ENCODE results near the gene CDC42SE1.

CDC42SE1 gene

DNA sequence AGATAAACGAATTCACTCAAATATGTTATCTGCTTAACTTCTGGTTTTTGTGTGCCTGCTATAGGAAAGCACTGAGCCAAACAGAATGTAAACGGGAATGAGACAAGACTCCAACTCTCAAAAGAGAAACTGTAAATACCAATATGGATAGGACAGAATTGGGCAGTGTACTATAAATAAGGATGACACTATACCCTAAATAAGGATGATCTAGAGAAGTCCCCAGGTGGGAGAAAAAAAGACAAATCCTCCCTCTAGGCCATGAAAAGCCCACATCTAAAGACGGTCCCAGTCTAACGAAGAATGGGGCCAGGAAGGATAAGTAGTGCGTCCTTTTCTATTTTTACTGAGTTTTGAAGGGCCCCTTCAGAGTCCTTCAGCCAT is 9.7 kb upstream of the CDC42SE1 start:
- Histone ChIP-seq H3K27me3 (ENCODE audit: control insufficient read depth, insufficient read depth, low read length, poor library complexity, severe bottlenecking) (no peaks in the 10 kb centered on the region), H3K36me3 (ENCODE audit: control insufficient read depth, insufficient read depth, low read length) (peaks cover 9% of the 10 kb centered on the region), H3K9me3 (ENCODE audit: control insufficient read depth, low read length) (no peaks in the 10 kb centered on the region), H3K4me3 (ENCODE audit: insufficient read depth, low read depth, low read length) (no peak overlapping the region), H3K27ac (ENCODE audit: insufficient read depth, low read depth, low read length, poor library complexity, severe bottlenecking) (no peak overlapping the region), H3K4me1 (ENCODE audit: control insufficient read depth, insufficient read depth, low read length) (peaks cover 6% of the 10 kb centered on the region)
- WGBS, 2 experiments, result 91 to 99% methylated on average over 4 to 5 of the region's 5 CpGs

DNA sequence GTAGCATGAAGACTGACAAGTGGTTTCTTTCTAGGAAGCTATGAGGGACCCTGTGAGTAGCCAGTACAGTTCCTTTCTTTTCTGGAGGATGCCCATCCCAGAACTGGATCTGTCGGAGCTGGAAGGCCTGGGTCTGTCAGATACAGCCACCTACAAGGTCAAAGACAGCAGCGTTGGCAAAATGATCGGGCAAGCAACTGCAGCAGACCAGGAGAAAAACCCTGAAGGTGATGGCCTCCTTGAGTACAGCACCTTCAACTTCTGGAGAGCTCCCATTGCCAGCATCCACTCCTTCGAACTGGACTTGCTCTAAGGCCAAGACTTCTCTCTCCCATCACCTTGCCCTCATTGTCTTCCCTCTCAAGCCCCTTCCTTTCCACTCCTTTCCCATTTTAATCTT is 7.8 kb upstream of the CDC42SE1 start:
- H3K27me3 ChIP-seq (ENCODE audit: control insufficient read depth, insufficient read depth, low read length, poor library complexity, severe bottlenecking), result no peaks in the 10 kb centered on the region
- peaks cover 6% of the 10 kb centered on the region for H3K4me1 ChIP-seq (ENCODE audit: control insufficient read depth, insufficient read depth, low read length)
- WGBS, 2 experiments, result 93 to 95% methylated on average over 4 of the region's 4 CpGs
- no peak overlapping the region for H3K4me3 ChIP-seq (ENCODE audit: insufficient read depth, low read depth, low read length)
- peaks cover 9% of the 10 kb centered on the region for H3K36me3 ChIP-seq (ENCODE audit: control insufficient read depth, insufficient read depth, low read length)
- H3K9me3 ChIP-seq (ENCODE audit: control insufficient read depth, low read length), result no peaks in the 10 kb centered on the region
- no peak overlapping the region for H3K27ac ChIP-seq (ENCODE audit: insufficient read depth, low read depth, low read length, poor library complexity, severe bottlenecking)

DNA sequence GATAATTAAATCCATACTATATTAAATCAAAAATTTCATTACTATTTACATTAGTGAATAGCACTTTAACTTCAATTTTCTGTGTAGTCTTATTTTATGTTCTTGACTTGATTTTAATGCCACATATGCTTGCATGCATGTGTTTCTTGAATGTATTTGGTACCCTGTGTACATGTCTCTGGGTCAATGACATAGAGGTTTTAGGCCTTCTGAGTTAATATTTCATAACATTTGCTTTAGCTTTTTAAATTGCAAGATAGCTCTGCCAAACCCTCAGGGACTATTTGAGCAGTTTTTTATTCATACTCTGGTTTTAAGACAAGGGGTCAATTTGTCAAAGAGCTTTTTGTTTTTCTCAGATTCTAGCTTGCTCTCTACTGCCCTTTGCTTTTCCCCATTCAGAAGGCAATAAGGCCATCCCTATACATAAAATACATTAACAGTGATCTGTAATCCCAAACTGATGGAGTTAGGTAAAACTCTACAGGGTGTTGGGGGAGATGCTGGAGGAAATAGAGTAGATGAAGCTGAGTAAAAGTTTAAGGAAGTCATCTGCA is 5.7 kb upstream of the CDC42SE1 start:
- H3K36me3 ChIP-seq (ENCODE audit: control insufficient read depth, insufficient read depth, low read length), result peaks cover 9% of the 10 kb centered on the region
- no peak overlapping the region for H3K4me3 ChIP-seq (ENCODE audit: insufficient read depth, low read depth, low read length)
- H3K27me3 ChIP-seq (ENCODE audit: control insufficient read depth, insufficient read depth, low read length, poor library complexity, severe bottlenecking), result no peaks in the 10 kb centered on the region
- H3K4me1 ChIP-seq (ENCODE audit: control insufficient read depth, insufficient read depth, low read length), result peaks cover 6% of the 10 kb centered on the region
- H3K27ac ChIP-seq (ENCODE audit: insufficient read depth, low read depth, low read length, poor library complexity, severe bottlenecking), result no peak overlapping the region
- H3K9me3 ChIP-seq (ENCODE audit: control insufficient read depth, low read length), result no peaks in the 10 kb centered on the region

DNA sequence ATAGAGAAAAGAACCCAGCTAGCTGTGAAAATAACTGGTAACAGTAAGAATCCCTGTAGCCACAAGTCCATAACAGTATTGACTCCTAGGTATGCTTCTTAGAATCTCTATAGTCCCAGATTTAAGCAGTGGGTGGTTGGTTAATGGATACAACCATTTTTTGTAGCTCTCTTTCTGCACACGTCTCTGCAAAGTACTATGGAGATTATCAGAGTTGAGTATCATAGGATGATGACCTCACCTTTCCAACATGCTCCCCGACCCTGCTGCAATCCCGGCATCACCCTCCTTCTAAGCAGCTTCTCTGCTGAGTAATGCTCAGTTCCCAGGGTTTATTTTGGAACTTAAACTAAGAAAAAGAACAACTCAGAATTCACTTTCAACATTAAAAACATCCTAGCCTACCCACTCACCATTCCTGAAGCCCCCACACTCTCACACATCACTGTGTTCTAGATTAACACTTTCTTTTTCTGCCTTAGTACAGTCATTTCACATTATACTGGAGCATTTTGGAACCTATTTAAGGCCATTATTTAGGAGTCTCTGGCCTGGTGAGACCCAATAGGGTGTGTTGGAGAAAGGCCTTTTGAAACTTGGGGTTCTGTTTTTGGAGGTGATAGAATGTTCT is 3.4 kb upstream of the CDC42SE1 start:
- Histone ChIP-seq H3K9me3 (ENCODE audit: control insufficient read depth, low read length) (no peaks in the 10 kb centered on the region), H3K36me3 (ENCODE audit: control insufficient read depth, insufficient read depth, low read length) (peaks cover 9% of the 10 kb centered on the region), H3K4me1 (ENCODE audit: control insufficient read depth, insufficient read depth, low read length) (peaks cover 6% of the 10 kb centered on the region), H3K27me3 (ENCODE audit: control insufficient read depth, insufficient read depth, low read length, poor library complexity, severe bottlenecking) (no peaks in the 10 kb centered on the region), H3K4me3 (ENCODE audit: insufficient read depth, low read depth, low read length) (no peak overlapping the region), H3K27ac (ENCODE audit: insufficient read depth, low read depth, low read length, poor library complexity, severe bottlenecking) (no peak overlapping the region)
- WGBS, 2 experiments, result 87 to 94% methylated on average over 3 of the region's 3 CpGs

DNA sequence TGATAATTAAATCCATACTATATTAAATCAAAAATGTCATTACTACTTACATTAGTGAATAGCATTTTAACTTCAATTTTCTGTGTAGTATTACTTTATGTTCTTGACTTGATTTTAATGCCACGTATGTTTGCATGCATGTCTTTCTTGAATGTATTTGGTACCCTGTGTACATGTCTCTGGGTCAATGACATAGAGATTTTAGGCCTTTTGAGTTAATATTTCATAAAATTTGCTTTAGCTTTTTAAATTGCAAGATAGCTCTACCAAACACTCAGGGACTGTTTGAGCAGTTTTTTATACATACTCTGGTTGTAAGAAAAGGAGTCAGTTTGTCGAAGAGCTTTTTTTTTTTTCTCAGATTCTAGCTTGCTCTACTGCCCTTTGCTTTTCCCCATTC is 2.3 kb upstream of the CDC42SE1 start:
- peak overlapping the region; percentile 94 for H3K4me3 ChIP-seq (ENCODE audit: insufficient read depth, low read depth, low read length)
- H3K4me1 ChIP-seq (ENCODE audit: control insufficient read depth, insufficient read depth, low read length), result peaks cover 11% of the 10 kb centered on the region
- H3K9me3 ChIP-seq (ENCODE audit: control insufficient read depth, low read length), result no peaks in the 10 kb centered on the region
- H3K27ac ChIP-seq (ENCODE audit: insufficient read depth, low read depth, low read length, poor library complexity, severe bottlenecking), result peak overlapping the region; percentile 80
- peaks cover 5% of the 10 kb centered on the region for H3K36me3 ChIP-seq (ENCODE audit: control insufficient read depth, insufficient read depth, low read length)
- WGBS, 2 experiments, result 81 to 93% methylated on average over 2 of the region's 2 CpGs
- H3K27me3 ChIP-seq (ENCODE audit: control insufficient read depth, insufficient read depth, low read length, poor library complexity, severe bottlenecking), result no peaks in the 10 kb centered on the region

DNA sequence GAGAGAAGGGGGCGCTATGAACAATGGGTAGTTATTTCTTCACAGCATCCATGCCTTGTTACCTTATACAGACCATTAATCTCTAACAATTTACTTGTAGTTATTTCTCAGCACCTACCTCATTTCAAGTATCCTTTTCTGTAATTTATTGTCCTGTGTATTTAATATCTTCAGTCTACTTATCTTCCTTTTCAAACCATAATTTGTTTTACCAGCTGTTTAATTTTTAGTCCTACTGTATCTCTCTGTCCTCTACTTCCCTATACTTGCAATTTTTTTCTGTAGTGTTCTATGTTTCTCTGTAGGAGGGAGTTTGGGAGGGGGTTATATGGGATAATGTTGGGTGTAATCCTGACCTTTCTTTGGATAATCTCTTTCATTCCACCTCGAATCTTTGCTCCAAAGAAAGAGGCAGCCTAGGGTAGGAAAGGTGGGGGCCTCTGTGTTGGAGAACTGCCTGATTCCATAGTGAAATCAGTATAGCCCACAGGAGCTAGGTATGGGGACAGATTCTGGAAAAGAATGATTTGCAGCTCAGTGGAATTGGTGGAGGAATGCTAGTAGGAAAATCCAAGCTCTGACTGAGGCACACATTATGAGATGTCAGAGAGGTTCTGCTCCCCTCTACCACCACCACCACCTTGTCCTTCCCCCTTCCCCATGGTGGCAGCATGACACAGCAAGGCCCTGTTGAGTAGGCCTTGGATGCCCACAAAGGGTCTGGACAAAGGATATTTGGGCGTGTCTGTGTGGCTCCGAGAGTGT is 1.4 kb upstream of the CDC42SE1 start:
- Histone ChIP-seq H3K4me3 (ENCODE audit: insufficient read depth, low read depth, low read length) (peak overlapping the region; percentile 94), H3K9me3 (ENCODE audit: control insufficient read depth, low read length) (no peaks in the 10 kb centered on the region), H3K4me1 (ENCODE audit: control insufficient read depth, insufficient read depth, low read length) (peaks cover 11% of the 10 kb centered on the region), H3K36me3 (ENCODE audit: control insufficient read depth, insufficient read depth, low read length) (peaks cover 4% of the 10 kb centered on the region), H3K27ac (ENCODE audit: insufficient read depth, low read depth, low read length, poor library complexity, severe bottlenecking) (peak overlapping the region; percentile 80), H3K27me3 (ENCODE audit: control insufficient read depth, insufficient read depth, low read length, poor library complexity, severe bottlenecking) (no peaks in the 10 kb centered on the region)
- 0 to 8% methylated on average over 1 to 2 of the region's 4 CpGs for WGBS, 2 experiments

DNA sequence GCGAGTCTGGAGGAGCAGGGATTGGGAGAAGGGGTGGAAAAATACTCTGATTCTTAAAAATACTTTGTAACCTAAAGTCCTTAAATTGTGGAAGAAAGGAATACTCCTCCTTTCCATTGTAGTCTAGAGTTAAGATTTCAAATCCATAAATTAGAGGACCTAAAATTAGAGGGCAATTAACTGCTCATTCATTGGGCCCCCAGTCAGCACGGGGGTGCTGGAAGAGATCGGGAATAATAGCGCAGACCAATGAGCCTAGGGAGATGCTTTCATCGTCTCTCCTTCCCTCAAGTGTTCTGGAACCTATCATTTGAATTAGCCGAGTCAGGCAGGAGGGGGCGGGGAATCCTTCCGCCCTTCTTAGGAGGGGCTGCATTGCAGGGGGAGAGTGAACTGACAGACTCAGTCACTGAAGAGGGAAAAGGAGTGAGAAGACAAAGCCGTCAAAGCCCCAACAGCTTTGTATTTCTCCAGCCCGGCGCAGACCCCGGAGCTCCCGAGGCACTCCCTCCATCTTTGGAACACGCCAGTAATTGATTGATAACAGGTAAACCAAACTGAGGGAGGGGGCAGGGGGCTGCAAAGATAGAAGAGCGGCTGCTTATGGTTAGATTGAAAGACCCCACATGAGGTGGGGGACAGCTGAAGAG is 710 bp upstream of the CDC42SE1 start, which contains the start of gene MLLT11:
MLLT11 (plus strand) TSS at position 391 of the 650 bp plus-strand sequence. CDS start 6,828 bp downstream, outside the sequence.
- no peaks in the 10 kb centered on the region for H3K27me3 ChIP-seq (ENCODE audit: control insufficient read depth, insufficient read depth, low read length, poor library complexity, severe bottlenecking)
- H3K4me3 ChIP-seq (ENCODE audit: insufficient read depth, low read depth, low read length), result peak within 1 kb of the TSS; percentile 94
- H3K4me1 ChIP-seq (ENCODE audit: control insufficient read depth, insufficient read depth, low read length), result peaks cover 11% of the 10 kb centered on the region
- H3K27ac ChIP-seq (ENCODE audit: insufficient read depth, low read depth, low read length, poor library complexity, severe bottlenecking), result peak within 1 kb of the TSS; percentile 80
- no peaks in the 10 kb centered on the region for H3K9me3 ChIP-seq (ENCODE audit: control insufficient read depth, low read length)
- 0% methylated on average over 14 to 15 of the region's 15 CpGs for WGBS, 2 experiments
- peaks cover under 1% of the 10 kb centered on the region for H3K36me3 ChIP-seq (ENCODE audit: control insufficient read depth, insufficient read depth, low read length)

DNA sequence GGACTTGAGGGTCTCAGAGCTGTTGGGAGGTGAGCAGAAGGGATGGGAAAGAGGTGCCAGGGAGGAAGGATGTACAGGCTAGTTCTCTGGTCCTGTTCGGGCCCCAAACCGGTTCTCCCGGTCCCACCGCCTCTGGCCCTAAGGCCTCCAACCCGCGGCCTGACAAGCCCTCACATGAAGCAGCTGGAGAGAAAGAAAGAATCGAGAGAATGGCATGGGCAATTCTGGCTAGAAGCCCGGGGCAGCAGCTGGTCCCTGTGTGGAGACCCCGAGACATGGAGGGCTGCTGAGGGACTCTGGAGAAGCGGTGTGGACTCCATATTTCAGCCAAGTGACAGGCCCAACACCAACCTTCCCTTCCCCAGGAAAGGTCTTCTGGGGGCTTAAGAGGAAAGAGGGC is 730 bp downstream of the CDC42SE1 start:
- WGBS, 2 experiments, result 2 to 4% methylated on average over 10 of the region's 10 CpGs
- Histone ChIP-seq H3K4me1 (ENCODE audit: control insufficient read depth, insufficient read depth, low read length) (peaks cover 8% of the 10 kb centered on the region), H3K4me3 (ENCODE audit: insufficient read depth, low read depth, low read length) (peak overlapping the region; percentile 94), H3K27me3 (ENCODE audit: control insufficient read depth, insufficient read depth, low read length, poor library complexity, severe bottlenecking) (no peaks in the 10 kb centered on the region), H3K9me3 (ENCODE audit: control insufficient read depth, low read length) (no peaks in the 10 kb centered on the region), H3K36me3 (ENCODE audit: control insufficient read depth, insufficient read depth, low read length) (peaks cover 4% of the 10 kb centered on the region), H3K27ac (ENCODE audit: insufficient read depth, low read depth, low read length, poor library complexity, severe bottlenecking) (no peak overlapping the region)

DNA sequence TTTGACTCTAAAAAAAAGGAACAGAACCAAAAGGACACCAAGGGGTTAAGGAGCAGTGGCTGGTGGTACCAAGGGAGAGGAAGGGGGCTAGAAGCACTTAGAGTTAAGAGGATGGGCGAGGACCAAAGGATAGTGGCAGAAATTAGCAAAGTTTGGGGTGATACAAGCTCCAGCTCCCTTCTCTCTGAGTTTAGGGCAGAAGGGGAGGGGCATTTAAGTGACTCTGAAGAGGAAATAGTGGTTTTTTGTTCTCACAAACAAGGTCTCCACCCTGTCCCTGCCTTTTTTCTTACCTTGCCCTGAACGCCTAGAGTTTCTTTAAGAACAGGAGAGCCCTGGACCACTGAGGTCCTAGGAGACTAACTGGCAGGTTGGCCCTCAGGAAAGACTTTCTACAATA is 3.3 kb downstream of the CDC42SE1 start:
- 63 to 73% methylated on average over 2 of the region's 2 CpGs for WGBS, 2 experiments
- peaks cover 8% of the 10 kb centered on the region for H3K4me1 ChIP-seq (ENCODE audit: control insufficient read depth, insufficient read depth, low read length)
- H3K9me3 ChIP-seq (ENCODE audit: control insufficient read depth, low read length), result no peaks in the 10 kb centered on the region
- peaks cover 11% of the 10 kb centered on the region for H3K36me3 ChIP-seq (ENCODE audit: control insufficient read depth, insufficient read depth, low read length)
- no peak overlapping the region for H3K27ac ChIP-seq (ENCODE audit: insufficient read depth, low read depth, low read length, poor library complexity, severe bottlenecking)
- H3K4me3 ChIP-seq (ENCODE audit: insufficient read depth, low read depth, low read length), result no peak overlapping the region
- H3K27me3 ChIP-seq (ENCODE audit: control insufficient read depth, insufficient read depth, low read length, poor library complexity, severe bottlenecking), result no peaks in the 10 kb centered on the region

DNA sequence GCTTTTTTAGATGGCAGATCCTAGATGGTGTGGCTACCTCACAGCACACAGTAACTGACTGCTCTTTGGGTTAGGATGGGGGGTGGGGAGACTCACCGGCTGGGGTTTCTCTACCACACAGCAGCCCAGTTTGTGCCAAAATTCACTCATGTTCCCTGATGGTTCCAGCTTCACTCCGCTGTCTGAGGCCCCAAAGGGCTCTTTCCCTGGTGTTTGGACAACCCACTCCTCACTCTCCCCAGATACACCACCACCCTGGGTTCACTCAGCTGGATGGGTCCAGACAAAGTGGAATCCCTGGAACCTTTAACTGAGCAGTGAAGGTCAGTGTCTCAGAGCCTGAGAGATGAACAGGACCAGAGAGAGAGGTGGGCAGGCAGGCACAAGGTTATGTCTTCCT is 3.8 kb downstream of the CDC42SE1 start:
- WGBS, 2 experiments, result 93 to 100% methylated on average over 1 of the region's 2 CpGs
- no peaks in the 10 kb centered on the region for H3K9me3 ChIP-seq (ENCODE audit: control insufficient read depth, low read length)
- no peak overlapping the region for H3K4me3 ChIP-seq (ENCODE audit: insufficient read depth, low read depth, low read length)
- H3K27ac ChIP-seq (ENCODE audit: insufficient read depth, low read depth, low read length, poor library complexity, severe bottlenecking), result no peak overlapping the region
- peaks cover 11% of the 10 kb centered on the region for H3K36me3 ChIP-seq (ENCODE audit: control insufficient read depth, insufficient read depth, low read length)
- H3K27me3 ChIP-seq (ENCODE audit: control insufficient read depth, insufficient read depth, low read length, poor library complexity, severe bottlenecking), result no peaks in the 10 kb centered on the region
- H3K4me1 ChIP-seq (ENCODE audit: control insufficient read depth, insufficient read depth, low read length), result peaks cover 8% of the 10 kb centered on the region

Data from ectodermal cell (in vitro differentiated cells).